ENCODE measurements around the gene ARHGAP21. TPM values are rescaled to one million over a fixed set of nuclear protein-coding genes. Genes with fewer than 3 reads are reported as not detected.

The ARHGAP21 gene
- total RNA-seq, 1 donor from 2014 or later = 88.0 TPM

GRCh38 chr10:24568042-24568441, 155.6 kb downstream of the ARHGAP21 start:
- TF ChIP-seq CTCF (IDR thresholded peaks at IDR 0.05; ENCODE audit: unreplicated experiment) = no peak
- Mint-ChIP-seq H3K36me3 (ENCODE audit: insufficient read depth) (no peaks in the 10 kb centered on the region), H3K4me3 (ENCODE audit: low read depth) (no peak overlapping the region), H3K27me3 (peaks cover 3% of the 10 kb centered on the region), H3K4me1 (ENCODE audit: low read depth) (no peaks in the 10 kb centered on the region), H3K27ac (no peak overlapping the region), H3K9me3 (ENCODE audit: low read depth) (no peaks in the 10 kb centered on the region)
- DNase-seq (ENCODE audit: low spot score, unreplicated experiment) = no peak

DNA sequence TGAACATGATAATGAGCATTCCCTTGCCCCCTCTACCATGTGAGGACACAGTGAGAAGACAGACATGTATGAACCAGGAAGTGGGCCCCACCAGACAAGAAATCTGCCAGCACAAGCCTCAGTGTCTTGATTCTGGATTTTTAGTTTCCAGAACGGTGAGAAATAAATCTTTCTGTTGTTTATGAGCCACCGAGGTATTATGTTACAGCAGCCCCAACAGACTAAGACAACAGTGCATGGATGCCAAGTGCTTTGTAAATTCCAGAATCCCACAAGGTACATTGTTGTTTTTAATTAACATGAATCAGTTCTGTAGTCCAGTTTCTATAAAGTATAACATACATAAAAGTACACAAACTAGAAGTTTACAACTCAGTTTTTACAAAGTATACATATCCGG, 162.2 kb downstream of the ARHGAP21 start:
- no peaks in the 10 kb centered on the region for H3K36me3 Mint-ChIP-seq (ENCODE audit: insufficient read depth)

GRCh38 chr10:24556750-24557742, 166.6 kb downstream of the ARHGAP21 start:
- Mint-ChIP-seq H3K36me3 (ENCODE audit: insufficient read depth) (peaks cover 1% of the 10 kb centered on the region), H3K27ac (peak overlapping the region; percentile 33), H3K27me3 (no peaks in the 10 kb centered on the region), H3K4me1 (ENCODE audit: low read depth) (peaks cover 9% of the 10 kb centered on the region), H3K9me3 (ENCODE audit: low read depth) (no peaks in the 10 kb centered on the region), H3K4me3 (ENCODE audit: low read depth) (no peak overlapping the region)
- DNase-seq (ENCODE audit: low spot score, unreplicated experiment) = no peak
- TF ChIP-seq CTCF (IDR thresholded peaks at IDR 0.05; ENCODE audit: unreplicated experiment) = peak; percentile 84

More for the DNA sequence above, 162.2 kb downstream of the ARHGAP21 start:
- Mint-ChIP-seq H3K27me3 (no peaks in the 10 kb centered on the region), H3K4me1 (ENCODE audit: low read depth) (peaks cover 7% of the 10 kb centered on the region), H3K27ac (no peak overlapping the region), H3K9me3 (ENCODE audit: low read depth) (no peaks in the 10 kb centered on the region), H3K4me3 (ENCODE audit: low read depth) (no peak overlapping the region)
- no peak for DNase-seq (ENCODE audit: low spot score, unreplicated experiment)
- no peak for TF ChIP-seq CTCF (IDR thresholded peaks at IDR 0.05; ENCODE audit: unreplicated experiment)

GRCh38 chr10:24556126-24556749, 167.4 kb downstream of the ARHGAP21 start:
- H3K27ac Mint-ChIP-seq = no peak overlapping the region
- H3K36me3 Mint-ChIP-seq (ENCODE audit: insufficient read depth) = peaks cover 1% of the 10 kb centered on the region
- TF ChIP-seq CTCF (IDR thresholded peaks at IDR 0.05; ENCODE audit: unreplicated experiment) = no peak
- H3K9me3 Mint-ChIP-seq (ENCODE audit: low read depth) = no peaks in the 10 kb centered on the region
- H3K4me1 Mint-ChIP-seq (ENCODE audit: low read depth) = peaks cover 9% of the 10 kb centered on the region
- no peak for DNase-seq (ENCODE audit: low spot score, unreplicated experiment)
- no peaks in the 10 kb centered on the region for H3K27me3 Mint-ChIP-seq
- H3K4me3 Mint-ChIP-seq (ENCODE audit: low read depth) = no peak overlapping the region

- Mint-ChIP-seq H3K4me1 (ENCODE audit: low read depth) (peaks cover 9% of the 10 kb centered on the region), H3K27me3 (no peaks in the 10 kb centered on the region), H3K9me3 (ENCODE audit: low read depth) (no peaks in the 10 kb centered on the region), H3K4me3 (ENCODE audit: low read depth) (no peak overlapping the region), H3K36me3 (ENCODE audit: insufficient read depth) (peaks cover 14% of the 10 kb centered on the region), H3K27ac (no peak overlapping the region)
- no peak for DNase-seq (ENCODE audit: low spot score, unreplicated experiment)
- TF ChIP-seq CTCF (IDR thresholded peaks at IDR 0.05; ENCODE audit: unreplicated experiment) = no peak
Measured at GRCh38 chr10:24554036-24554435, 169.7 kb downstream of the ARHGAP21 start.
